GM13976 (cell line): ENCODE measurements around the gene TLCD1.

Source experiments
- DNase-seq: peaks from one replicate; pipeline ENCODE4 v3.0.0; 2012; ENCODE audit warnings: low spot score
- in situ Hi-C: fragments of 300-500 bp; cut with MboI; formaldehyde crosslinking; loops from one replicate; pipeline ENCODE4 v1.12.0; 2022; ENCODE audit warnings: low sequenced_read_pairs, mixed read lengths, inconsistent platforms; ENCODE audit not compliant: unreplicated experiment
- TF ChIP-seq, protein P1 (sequence below): IDR thresholded peaks from 2 replicates; pipeline ENCODE4 v1.5.1; 2012; ENCODE audit warnings: borderline replicate concordance, mild to moderate bottlenecking; ENCODE audit not compliant: insufficient read depth; ENCODE audit errors: extremely low read depth, missing control alignments, control extremely low read depth

TLCD1 gene

GRCh38 chr17:28751600-28752366, 25.8 kb upstream of the TLCD1 start:
- in situ Hi-C loops = no loop called here
- TF ChIP-seq, protein P1, sequence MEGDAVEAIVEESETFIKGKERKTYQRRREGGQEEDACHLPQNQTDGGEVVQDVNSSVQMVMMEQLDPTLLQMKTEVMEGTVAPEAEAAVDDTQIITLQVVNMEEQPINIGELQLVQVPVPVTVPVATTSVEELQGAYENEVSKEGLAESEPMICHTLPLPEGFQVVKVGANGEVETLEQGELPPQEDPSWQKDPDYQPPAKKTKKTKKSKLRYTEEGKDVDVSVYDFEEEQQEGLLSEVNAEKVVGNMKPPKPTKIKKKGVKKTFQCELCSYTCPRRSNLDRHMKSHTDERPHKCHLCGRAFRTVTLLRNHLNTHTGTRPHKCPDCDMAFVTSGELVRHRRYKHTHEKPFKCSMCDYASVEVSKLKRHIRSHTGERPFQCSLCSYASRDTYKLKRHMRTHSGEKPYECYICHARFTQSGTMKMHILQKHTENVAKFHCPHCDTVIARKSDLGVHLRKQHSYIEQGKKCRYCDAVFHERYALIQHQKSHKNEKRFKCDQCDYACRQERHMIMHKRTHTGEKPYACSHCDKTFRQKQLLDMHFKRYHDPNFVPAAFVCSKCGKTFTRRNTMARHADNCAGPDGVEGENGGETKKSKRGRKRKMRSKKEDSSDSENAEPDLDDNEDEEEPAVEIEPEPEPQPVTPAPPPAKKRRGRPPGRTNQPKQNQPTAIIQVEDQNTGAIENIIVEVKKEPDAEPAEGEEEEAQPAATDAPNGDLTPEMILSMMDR = no peak
- DNase-seq = no peak

DNA sequence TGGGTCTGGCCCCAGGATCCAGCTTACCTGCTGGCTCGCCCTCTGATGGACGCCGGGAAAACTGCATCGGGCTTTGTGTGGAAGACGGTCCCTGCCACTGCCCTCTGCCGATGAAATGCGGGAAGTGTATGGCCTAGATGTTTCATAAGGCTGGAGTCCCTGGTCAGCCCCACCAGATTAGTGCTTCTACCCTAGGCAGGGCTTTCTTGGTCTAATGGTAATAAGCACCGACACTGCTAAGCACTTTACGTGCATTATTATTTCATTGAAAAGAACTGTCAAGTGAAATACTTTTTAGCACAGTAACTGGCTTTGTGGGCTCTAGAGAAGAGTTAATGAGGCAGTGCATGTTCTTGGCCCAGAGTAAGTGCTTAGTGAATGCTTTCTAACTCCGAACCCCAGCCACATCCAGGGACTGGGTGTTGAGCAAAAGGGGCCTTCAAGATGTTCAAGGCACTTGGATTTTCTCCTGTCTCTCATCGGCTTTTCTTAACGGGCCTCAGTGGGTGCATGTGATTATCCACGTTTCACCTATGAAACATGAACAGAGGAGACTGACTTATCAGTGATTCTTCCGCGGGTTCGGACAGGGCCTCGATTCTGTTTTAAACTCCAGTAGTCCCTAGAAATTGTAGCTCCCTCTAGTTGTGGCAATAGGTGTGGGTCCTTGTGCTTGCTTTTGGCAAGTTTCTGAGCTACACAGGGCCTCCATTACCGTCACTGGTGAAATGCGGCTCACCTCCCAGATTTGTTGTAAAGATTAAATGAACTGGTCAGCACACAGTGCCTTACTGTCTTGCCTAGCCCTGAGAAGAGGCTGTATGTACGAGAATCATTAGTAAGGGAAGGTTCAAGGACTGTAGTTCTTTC, 24.4 kb upstream of the TLCD1 start:
- TF ChIP-seq, protein P1 = peak; percentile 100
- in situ Hi-C loops = no loop called here
- peak; percentile 83 for DNase-seq

- in situ Hi-C loops = loop anchor here (25.0 kb wide), 1 partner anchor 363 kb away; no protein-coding TSS in a partner anchor
- no peak for DNase-seq
- TF ChIP-seq, protein P1 = no peak
These were observed 23.6 kb upstream of the TLCD1 start for GRCh38 chr17:28749516-28750177.

DNA sequence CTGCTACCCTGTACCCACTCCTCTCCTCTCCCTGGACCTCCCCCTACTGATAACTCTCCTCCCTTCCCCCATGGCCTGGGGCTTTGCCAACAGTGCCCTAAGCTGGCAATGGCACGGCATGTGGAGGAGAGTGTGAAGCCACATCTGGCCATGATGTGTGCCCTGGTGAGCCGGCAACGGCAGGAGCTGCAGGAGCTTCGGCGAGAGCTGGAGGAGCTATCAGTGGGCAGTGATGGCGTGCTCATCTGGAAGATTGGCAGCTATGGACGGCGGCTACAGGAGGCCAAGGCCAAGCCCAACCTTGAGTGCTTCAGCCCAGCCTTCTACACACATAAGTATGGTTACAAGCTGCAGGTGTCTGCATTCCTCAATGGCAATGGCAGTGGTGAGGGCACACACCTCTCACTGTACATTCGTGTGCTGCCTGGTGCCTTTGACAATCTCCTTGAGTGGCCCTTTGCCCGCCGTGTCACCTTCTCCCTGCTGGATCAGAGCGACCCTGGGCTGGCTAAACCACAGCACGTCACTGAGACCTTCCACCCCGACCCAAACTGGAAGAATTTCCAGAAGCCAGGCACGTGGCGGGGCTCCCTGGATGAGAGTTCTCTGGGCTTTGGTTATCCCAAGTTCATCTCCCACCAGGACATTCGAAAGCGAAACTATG, 23.0 kb upstream of the TLCD1 start:
- DNase-seq = no peak
- in situ Hi-C loops = loop anchor here (25.0 kb wide), 1 partner anchor 363 kb away; no protein-coding TSS in a partner anchor
- TF ChIP-seq, protein P1 = no peak

DNA sequence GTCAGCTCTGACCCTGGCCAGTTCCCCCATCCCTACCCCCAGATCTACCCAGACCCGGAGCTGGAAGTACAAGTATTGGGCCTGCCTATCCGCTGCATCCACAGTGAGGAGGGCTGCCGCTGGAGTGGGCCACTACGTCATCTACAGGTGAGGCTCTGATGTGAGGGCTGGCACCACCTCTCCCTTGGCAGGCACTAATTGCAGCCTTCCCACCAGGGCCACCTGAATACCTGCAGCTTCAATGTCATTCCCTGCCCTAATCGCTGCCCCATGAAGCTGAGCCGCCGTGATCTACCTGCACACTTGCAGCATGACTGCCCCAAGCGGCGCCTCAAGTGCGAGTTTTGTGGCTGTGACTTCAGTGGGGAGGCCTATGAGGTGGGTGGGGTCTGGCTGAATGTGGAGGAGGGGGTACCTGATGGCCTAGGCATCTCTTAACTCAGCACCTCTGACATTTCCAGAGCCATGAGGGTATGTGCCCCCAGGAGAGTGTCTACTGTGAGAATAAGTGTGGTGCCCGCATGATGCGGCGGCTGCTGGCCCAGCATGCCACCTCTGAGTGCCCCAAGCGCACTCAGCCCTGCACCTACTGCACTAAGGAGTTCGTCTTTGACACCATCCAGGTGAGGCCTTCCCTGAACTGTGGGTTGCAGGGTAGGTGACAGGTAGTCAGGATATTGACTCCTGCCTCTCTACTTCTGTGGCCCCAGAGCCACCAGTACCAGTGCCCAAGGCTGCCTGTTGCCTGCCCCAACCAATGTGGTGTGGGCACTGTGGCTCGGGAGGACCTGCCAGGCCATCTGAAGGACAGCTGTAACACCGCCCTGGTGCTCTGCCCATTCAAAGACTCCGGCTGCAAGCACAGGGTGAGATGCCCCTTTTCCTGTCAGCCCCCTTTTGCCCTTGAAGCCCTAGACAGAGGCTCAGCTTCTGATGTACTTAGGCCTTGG, 22.0 kb upstream of the TLCD1 start:
- DNase-seq = no peak
- in situ Hi-C loops = loop anchor here (25.0 kb wide), 1 partner anchor 364 kb away; no protein-coding TSS in a partner anchor
- TF ChIP-seq, protein P1 = no peak
